Lung (tissue), 12 donors: ENCODE data around the gene FBXW2. TPM values are rescaled to one million over a fixed set of nuclear protein-coding genes. Genes with fewer than 3 reads are reported as not detected.
A peak's percentile ranks its signal among the peaks of the same experiment; 100 is the strongest.

Source experiments
- ATAC-seq: fragments of 200-7000 bp; cut with Tn5 transposase; one replicate; pipeline ENCODE4 v1.9.1; 2020; ENCODE audit warnings: moderate number of reproducible peaks; ENCODE audit not compliant: insufficient read depth, low FRiP score
- DNase-seq, 3 donors: peaks; one replicate each; pipeline ENCODE4 v3.0.0-alpha.2; 2013 to 2017
- H3K27ac ChIP-seq, 2 donors: one replicate each; pipeline ENCODE4 v1.5.1; 2013; ENCODE audit warnings: mild to moderate bottlenecking in 2 of 2, moderate library complexity in 2 of 2, control low read depth in 1 of 2, inconsistent platforms in 1 of 2, low read depth in 1 of 2, low read length in 1 of 2
- H3K27me3 ChIP-seq, 3 donors: one replicate each; pipeline ENCODE4 v1.5.1; 2013; ENCODE audit warnings: low read length in 2 of 3; ENCODE audit not compliant: control insufficient read depth in 3 of 3, insufficient read depth in 3 of 3
- H3K36me3 ChIP-seq, 4 donors: one replicate each; pipeline ENCODE4 v1.5.1; 2013; ENCODE audit warnings: low read length in 4 of 4, mild to moderate bottlenecking in 1 of 4, moderate library complexity in 1 of 4; ENCODE audit not compliant: control insufficient read depth in 4 of 4, insufficient read depth in 4 of 4
- H3K4me1 ChIP-seq, 5 donors: one replicate each; pipeline ENCODE4 v1.5.1; 2013; ENCODE audit warnings: low read length in 5 of 5, mild to moderate bottlenecking in 2 of 5, moderate library complexity in 1 of 5; ENCODE audit not compliant: control insufficient read depth in 5 of 5, insufficient read depth in 5 of 5
- H3K4me3 ChIP-seq: one replicate; pipeline ENCODE4 v1.5.1; 2013; ENCODE audit warnings: mild to moderate bottlenecking, control low read depth, moderate library complexity
- H3K9ac ChIP-seq, 2 donors: one replicate each; pipeline ENCODE4 v1.5.1; 2013; ENCODE audit warnings: low read length in 2 of 2, control low read depth in 1 of 2; ENCODE audit not compliant: insufficient read depth in 1 of 2
- H3K9me3 ChIP-seq, 4 donors: one replicate each; pipeline ENCODE4 v1.5.1; 2013; ENCODE audit warnings: low read length in 3 of 4, mild to moderate bottlenecking in 1 of 4, moderate library complexity in 1 of 4; ENCODE audit not compliant: control insufficient read depth in 4 of 4, insufficient read depth in 3 of 4
- CTCF ChIP-seq: IDR thresholded peaks from 2 replicates; pipeline ENCODE4 v1.5.1; 2012; ENCODE audit warnings: mild to moderate bottlenecking; ENCODE audit errors: control extremely low read depth, extremely low read depth
- WGBS, 2 donors: extraction: QIAGEN DNeasy Blood & Tissue Kit; methylation state at CpG; one replicate each; pipeline ENCODE4 v1.1.7; 2013; 5-methylcytosine and 5-hydroxymethylcytosine counted together
- polyA plus RNA-seq, 2 donors: library from polyadenylated mRNA; stranded (reverse); fragments of 200-250 nt; gene quantifications; one replicate each; pipeline ENCODE4 v1.2.1, GENCODE V29; 2013
- total RNA-seq, 2 donors: library from RNA; depleted of rRNA in 1 of 2; stranded (reverse); fragments of >200 nt in 1 of 2; gene quantifications; one replicate each; pipeline ENCODE4 v1.2.1, GENCODE V29; 2014 to 2021
- donor health status: control.
- donor health status: control.
- donor health status: Bipolar disorder and iron deficiency.
- donor health status: healthy.
- donor health status: DM: yes; HTN: yes; CAD: no.

Gene FBXW2
- total and polyA plus RNA-seq, 4 donors = 12.9 to 86.5 (median 48.2) TPM

- H3K9ac ChIP-seq = no peak overlapping the region
Measured at GRCh38 chr9:120781236-120781635, 12.0 kb downstream of the FBXW2 start.

GRCh38 chr9:120780367-120780766 is 12.8 kb downstream of the FBXW2 start:
- DNase-seq (no peak), ATAC-seq (no peak)
- 94 to 100% methylated on average over 3 of the region's 3 CpGs for WGBS, 2 donors
- peaks cover 0 to 3% (median 0%) of the 10 kb centered on the region in 5 donors for H3K4me1 ChIP-seq
- H3K27ac ChIP-seq = no peak overlapping the region
- no peaks in the 10 kb centered on the region for H3K27me3 ChIP-seq
- no peak for TF ChIP-seq CTCF
- H3K9me3 ChIP-seq = no peaks in the 10 kb centered on the region
- no peak overlapping the region for H3K9ac ChIP-seq
- no peak overlapping the region for H3K4me3 ChIP-seq
- H3K36me3 ChIP-seq = peaks cover 9 to 25% (median 14%) of the 10 kb centered on the region in 4 donors

More at GRCh38 chr9:120781236-120781635, 12.0 kb downstream of the FBXW2 start:
- H3K9me3 ChIP-seq = no peaks in the 10 kb centered on the region
- no peak overlapping the region for H3K27ac ChIP-seq
- ATAC-seq (no peak), DNase-seq (no peak)
- WGBS, 2 donors = 79 to 82% methylated on average over 2 of the region's 2 CpGs
- H3K27me3 ChIP-seq = no peaks in the 10 kb centered on the region
- no peak overlapping the region for H3K4me3 ChIP-seq
- peaks cover 12 to 21% (median 14%) of the 10 kb centered on the region in 4 donors for H3K36me3 ChIP-seq
- H3K4me1 ChIP-seq = peaks cover 0 to 3% (median 0%) of the 10 kb centered on the region in 5 donors
- TF ChIP-seq CTCF = no peak

- DNase-seq = no peak
- Histone ChIP-seq H3K9me3 (no peaks in the 10 kb centered on the region), H3K4me3 (no peak overlapping the region), H3K9ac (no peak overlapping the region), H3K27ac (no peak overlapping the region), H3K27me3 (no peaks in the 10 kb centered on the region), H3K4me1 (peaks cover 0 to 1% (median 0%) of the 10 kb centered on the region in 5 donors), H3K36me3 (peaks cover 12 to 31% (median 20%) of the 10 kb centered on the region in 4 donors)
- no peak for TF ChIP-seq CTCF
- no peak for ATAC-seq
Measured at GRCh38 chr9:120779227-120779626, 14.0 kb downstream of the FBXW2 start.

GRCh38 chr9:120778758-120779157 is 14.5 kb downstream of the FBXW2 start:
- Histone ChIP-seq H3K9ac (no peak overlapping the region), H3K4me1 (peaks cover 0 to 1% (median 0%) of the 10 kb centered on the region in 5 donors), H3K27ac (no peak overlapping the region), H3K9me3 (no peaks in the 10 kb centered on the region), H3K4me3 (no peak overlapping the region), H3K36me3 (peaks cover 12 to 32% (median 22%) of the 10 kb centered on the region in 4 donors), H3K27me3 (no peaks in the 10 kb centered on the region)
- TF ChIP-seq CTCF = no peak
- ATAC-seq (peak; percentile 54), DNase-seq (no peak)
- WGBS, 2 donors = 46 to 58% methylated on average over 2 of the region's 2 CpGs
